Testis (tissue), 3 donors: Measurements from ENCODE around the gene USP16. TPM values are rescaled to one million over a fixed set of nuclear protein-coding genes. Genes with fewer than 3 reads are reported as not detected.
"Not testable (repeated sequence)": the region's sequence is repeated elsewhere in the genome, so short reads cannot be mapped to it uniquely, and the experiment has no call there.

ENCODE experiments used
- DNase-seq: peaks from one replicate; pipeline ENCODE4 v3.0.0-alpha.2; 2019
- H3K27ac ChIP-seq, 2 donors: fragments of 200-600 bp; sonication (generic); one replicate each; pipeline ENCODE4 v1.5.1; 2019
- H3K27me3 ChIP-seq: fragments of 200-600 bp; sonication (generic); one replicate; pipeline ENCODE4 v1.5.1; 2019
- H3K36me3 ChIP-seq: fragments of 200-600 bp; sonication (generic); one replicate; pipeline ENCODE4 v1.5.1; 2017; ENCODE audit warnings: low read depth; ENCODE audit errors: missing control alignments
- H3K4me1 ChIP-seq: fragments of 200-600 bp; sonication (generic); one replicate; pipeline ENCODE4 v1.5.1; 2019
- H3K4me3 ChIP-seq, 2 donors: fragments of 200-600 bp; sonication (generic); one replicate each; pipeline ENCODE4 v1.5.1; 2017 to 2019
- H3K9me3 ChIP-seq: fragments of 200-600 bp; sonication (generic); one replicate; pipeline ENCODE4 v1.5.1; 2017
- CTCF ChIP-seq, 3 experiments: fragments of 450-650 bp in 2 of 3; fragments of 200-600 bp in 1 of 3; sonication (generic) in 1 of 3; IDR thresholded peaks; one replicate each; pipeline ENCODE4 v1.5.1; 2016 to 2019; ENCODE audit warnings: antibody characterized with exemption in 3 of 3, mild to moderate bottlenecking in 2 of 3, moderate library complexity in 1 of 3
- POLR2A ChIP-seq: fragments of 450-650 bp; IDR thresholded peaks from one replicate; pipeline ENCODE4 v1.6.1; 2017; ENCODE audit warnings: antibody characterized with exemption, mild to moderate bottlenecking, moderate library complexity
- WGBS, 2 donors: methylation state at CpG; one replicate each; pipeline ENCODE4 v1.1.5; 2018; 5-methylcytosine and 5-hydroxymethylcytosine counted together
- intact Hi-C: fragments of 100-400 bp; cut with DNase I; formaldehyde crosslinking; loops from one replicate; pipeline ENCODE4 v1.15.1; 2023; ENCODE audit warnings: low total_unique reads
- polyA plus RNA-seq: library from polyadenylated mRNA; stranded (reverse); fragments of 350-450 nt; fragmentation: Illumina TruSeq; extraction: RNeasy Lipid Tissue Mini Kit (QIAGEN cat#74804); gene quantifications from one replicate; pipeline ENCODE4 v1.2.3, GENCODE V29; 2014; ENCODE audit warnings: low read depth, low replicate concordance; ENCODE audit not compliant: insufficient read depth
- total RNA-seq, 2 donors: library from RNA; depleted of rRNA; stranded (reverse); fragments of >200 nt; gene quantifications; one replicate each; pipeline ENCODE4 v1.2.3, GENCODE V29; 2016

The USP16 gene
- total and polyA plus RNA-seq, 3 donors from 2014 or later = 17.9 to 37.9 (median 33.2) TPM

- intact Hi-C loops = no loop called here
- WGBS, 2 donors = 0% methylated on average over 59 to 62 of the region's 62 CpGs
Observed at GRCh38 chr21:29073222-29074006, 48.9 kb downstream of the USP16 start, which contains the start of gene CCT8. Gene CCT8 (minus strand): TSS chr21:29073648. CDS start chr21:29073590, 58 bp downstream.

GRCh38 chr21:29074007-29074376, 49.5 kb downstream of the USP16 start:
- H3K36me3 ChIP-seq = no peaks in the 10 kb centered on the region
- peak overlapping the region; percentile 97 to 99 for H3K4me3 ChIP-seq
- TF ChIP-seq POLR2A (no peak), CTCF (IDR thresholded peaks at IDR 0.05) (no peak)
- no peaks in the 10 kb centered on the region for H3K9me3 ChIP-seq
- 10 to 12% methylated on average over 9 of the region's 9 CpGs for WGBS, 2 donors
- intact Hi-C loops = no loop called here
- peaks cover 32% of the 10 kb centered on the region for H3K4me1 ChIP-seq
- H3K27me3 ChIP-seq = no peaks in the 10 kb centered on the region
- no peak for DNase-seq
- peak overlapping the region; percentile 94 for H3K27ac ChIP-seq

More at GRCh38 chr21:29073222-29074006, 48.9 kb downstream of the USP16 start, which contains the start of gene CCT8:
- no peak for TF ChIP-seq CTCF (IDR thresholded peaks at IDR 0.05)
- peak; percentile 53 for TF ChIP-seq POLR2A
- no peaks in the 10 kb centered on the region for H3K27me3 ChIP-seq
- peak within 1 kb of the TSS; percentile 97 to 99 for H3K4me3 ChIP-seq
- peaks cover 26% of the 10 kb centered on the region for H3K4me1 ChIP-seq
- no peaks in the 10 kb centered on the region for H3K36me3 ChIP-seq
- no peaks in the 10 kb centered on the region for H3K9me3 ChIP-seq
- peak; percentile 99 for DNase-seq
- peak within 1 kb of the TSS; percentile 94 for H3K27ac ChIP-seq

GRCh38 chr21:29074783-29075182, 50.3 kb downstream of the USP16 start:
- TF ChIP-seq POLR2A (no peak), CTCF (IDR thresholded peaks at IDR 0.05) (no peak)
- Histone ChIP-seq H3K9me3 (no peaks in the 10 kb centered on the region), H3K36me3 (no peaks in the 10 kb centered on the region), H3K4me1 (peaks cover 34% of the 10 kb centered on the region), H3K27me3 (no peaks in the 10 kb centered on the region), H3K27ac (no peak overlapping the region), H3K4me3 (no peak overlapping the region)
- no peak for DNase-seq
- 90 to 92% methylated on average over 4 of the region's 4 CpGs for WGBS, 2 donors
- intact Hi-C loops = no loop called here

GRCh38 chr21:29075706-29076466, 51.4 kb downstream of the USP16 start:
- Histone ChIP-seq H3K4me1 (peaks cover 38% of the 10 kb centered on the region), H3K36me3 (no peaks in the 10 kb centered on the region), H3K9me3 (no peaks in the 10 kb centered on the region), H3K27me3 (no peaks in the 10 kb centered on the region), H3K4me3 (no peak overlapping the region), H3K27ac (peak overlapping the region; percentile 47 to 94)
- intact Hi-C loops = no loop called here
- 93% methylated on average over 9 of the region's 9 CpGs for WGBS, 2 donors
- TF ChIP-seq CTCF (IDR thresholded peaks at IDR 0.05) = no peak
- TF ChIP-seq POLR2A = no peak
- no peak for DNase-seq

GRCh38 chr21:29076731-29077640, 52.5 kb downstream of the USP16 start:
- intact Hi-C loops, H3K36me3 ChIP-seq, H3K27me3 ChIP-seq, H3K9me3 ChIP-seq: not testable (repeated sequence)
- peak; percentile 93 for DNase-seq
- 41 to 47% methylated on average over 6 to 48 of the region's 50 CpGs for WGBS, 2 donors
- H3K27ac ChIP-seq = peak overlapping the region; percentile 91 to 94
- peak overlapping the region; percentile 67 to 75 for H3K4me3 ChIP-seq
- H3K4me1 ChIP-seq = peaks cover 30% of the 10 kb centered on the region
